GM23338 (cell line): Measurements from ENCODE around the gene DAPK1. TPM values are rescaled to one million over a fixed set of nuclear protein-coding genes. Genes with fewer than 3 reads are reported as not detected.

Experiments used
- CREB1 ChIP-seq: fragments of 250-450 bp; sonication (Bioruptor Pico); IDR thresholded peaks from 2 replicates; pipeline ENCODE4 v1.5.0; 2020; ENCODE audit warnings: low read depth, mild to moderate bottlenecking, moderate library complexity
- EZH2 ChIP-seq: fragments of 200-600 bp; sonication (generic); IDR thresholded peaks from one replicate; pipeline ENCODE4 v1.8.0; 2017; ENCODE audit warnings: antibody characterized with exemption, mild to moderate bottlenecking, low read depth; ENCODE audit not compliant: unreplicated experiment
- EZH2phosphoT487 ChIP-seq: fragments of 200-600 bp; sonication (generic); IDR thresholded peaks from one replicate; pipeline ENCODE4 v1.8.1; 2018; ENCODE audit warnings: antibody characterized with exemption; ENCODE audit not compliant: unreplicated experiment
- JUNB ChIP-seq: IDR thresholded peaks from one replicate; pipeline ENCODE4 v1.6.1; 2016; ENCODE audit warnings: antibody characterized with exemption; ENCODE audit not compliant: unreplicated experiment
- NANOG ChIP-seq: IDR thresholded peaks from 2 replicates; pipeline ENCODE4 v1.6.1; 2016; ENCODE audit warnings: antibody characterized with exemption, borderline replicate concordance
- POLR2AphosphoS5 ChIP-seq: IDR thresholded peaks from 2 replicates; pipeline ENCODE4 v1.6.1; 2016; ENCODE audit warnings: antibody characterized with exemption, low read depth
- STAT1 ChIP-seq: IDR thresholded peaks from one replicate; pipeline ENCODE4 v1.6.1; 2016; ENCODE audit warnings: antibody characterized with exemption; ENCODE audit not compliant: unreplicated experiment
- ZNF114 ChIP-seq: fragments of 250-450 bp; sonication (Bioruptor Pico); IDR thresholded peaks from 2 replicates; pipeline ENCODE4 v1.5.0; 2020; ENCODE audit warnings: mild to moderate bottlenecking, moderate library complexity
- ZNF331 ChIP-seq: fragments of 250-450 bp; sonication (Bioruptor Pico); IDR thresholded peaks from 2 replicates; pipeline ENCODE4 v1.5.0; 2020; ENCODE audit warnings: low read depth, mild to moderate bottlenecking, moderate library complexity
- polyA plus RNA-seq: library from polyadenylated mRNA; unstranded; fragments of >200 nt; fragmentation: Nextera tagmentation; extraction: Ambion mirVana; gene quantifications from 2 replicates; pipeline ENCODE4 v1.2.1, GENCODE V29; 2016
- total RNA-seq: library from RNA; depleted of rRNA; stranded (reverse); fragments of >200 nt; shearing (Covaris generic); gene quantifications from 2 replicates; pipeline ENCODE4 v1.2.3, GENCODE V29; 2014
- TF ChIP-seq, protein P1 (sequence below): fragments of 250-450 bp; sonication (Bioruptor Pico); IDR thresholded peaks from 2 replicates; pipeline ENCODE4 v1.5.0; 2020; ENCODE audit warnings: mild to moderate bottlenecking, moderate library complexity
- TF ChIP-seq, protein P2 (sequence below), 2 experiments: fragments of 200-600 bp in 1 of 2; sonication (generic) in 1 of 2; conservative IDR thresholded peaks; 2 replicates each; pipeline versions ENCODE4 v1.5.1 to v1.6.1; 2016 to 2017; ENCODE audit warnings: antibody characterized with exemption in 2 of 2, low read depth in 2 of 2, mild to moderate bottlenecking in 2 of 2, moderate library complexity in 1 of 2
- TF ChIP-seq, protein P3 (sequence below): IDR thresholded peaks from 2 replicates; pipeline ENCODE4 v1.6.1; 2016; ENCODE audit warnings: antibody characterized with exemption

DAPK1 gene
- total and polyA plus RNA-seq, 2 experiments from 2014 or later = 37.0 to 134 TPM

DNA sequence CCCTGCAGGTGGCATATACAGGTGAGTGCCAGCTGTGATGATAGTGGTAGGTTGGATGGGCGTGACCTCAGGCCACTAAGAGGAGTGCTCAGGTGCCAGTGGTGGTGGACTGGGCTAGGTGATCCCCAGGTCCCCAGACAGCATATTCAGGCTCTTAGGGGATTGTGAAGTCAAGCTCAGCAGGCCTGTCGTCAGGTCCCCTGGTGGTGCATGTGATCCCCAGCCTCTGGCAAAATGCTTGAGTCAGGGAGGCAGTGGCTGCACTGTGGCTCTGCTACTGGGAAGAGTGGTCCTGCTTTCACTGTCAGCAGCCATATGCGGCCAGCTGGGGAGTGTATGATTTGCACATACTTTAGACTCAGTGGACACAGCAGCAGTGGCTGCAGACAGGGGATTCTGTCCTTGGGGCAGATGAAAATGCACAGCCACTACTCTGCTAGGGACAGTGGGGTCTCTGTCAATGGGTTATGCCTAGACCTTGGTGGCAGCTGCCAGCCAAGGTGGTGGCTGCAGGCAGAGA is 196.6 kb downstream of the DAPK1 start (continued):
- TF ChIP-seq, protein P1, sequence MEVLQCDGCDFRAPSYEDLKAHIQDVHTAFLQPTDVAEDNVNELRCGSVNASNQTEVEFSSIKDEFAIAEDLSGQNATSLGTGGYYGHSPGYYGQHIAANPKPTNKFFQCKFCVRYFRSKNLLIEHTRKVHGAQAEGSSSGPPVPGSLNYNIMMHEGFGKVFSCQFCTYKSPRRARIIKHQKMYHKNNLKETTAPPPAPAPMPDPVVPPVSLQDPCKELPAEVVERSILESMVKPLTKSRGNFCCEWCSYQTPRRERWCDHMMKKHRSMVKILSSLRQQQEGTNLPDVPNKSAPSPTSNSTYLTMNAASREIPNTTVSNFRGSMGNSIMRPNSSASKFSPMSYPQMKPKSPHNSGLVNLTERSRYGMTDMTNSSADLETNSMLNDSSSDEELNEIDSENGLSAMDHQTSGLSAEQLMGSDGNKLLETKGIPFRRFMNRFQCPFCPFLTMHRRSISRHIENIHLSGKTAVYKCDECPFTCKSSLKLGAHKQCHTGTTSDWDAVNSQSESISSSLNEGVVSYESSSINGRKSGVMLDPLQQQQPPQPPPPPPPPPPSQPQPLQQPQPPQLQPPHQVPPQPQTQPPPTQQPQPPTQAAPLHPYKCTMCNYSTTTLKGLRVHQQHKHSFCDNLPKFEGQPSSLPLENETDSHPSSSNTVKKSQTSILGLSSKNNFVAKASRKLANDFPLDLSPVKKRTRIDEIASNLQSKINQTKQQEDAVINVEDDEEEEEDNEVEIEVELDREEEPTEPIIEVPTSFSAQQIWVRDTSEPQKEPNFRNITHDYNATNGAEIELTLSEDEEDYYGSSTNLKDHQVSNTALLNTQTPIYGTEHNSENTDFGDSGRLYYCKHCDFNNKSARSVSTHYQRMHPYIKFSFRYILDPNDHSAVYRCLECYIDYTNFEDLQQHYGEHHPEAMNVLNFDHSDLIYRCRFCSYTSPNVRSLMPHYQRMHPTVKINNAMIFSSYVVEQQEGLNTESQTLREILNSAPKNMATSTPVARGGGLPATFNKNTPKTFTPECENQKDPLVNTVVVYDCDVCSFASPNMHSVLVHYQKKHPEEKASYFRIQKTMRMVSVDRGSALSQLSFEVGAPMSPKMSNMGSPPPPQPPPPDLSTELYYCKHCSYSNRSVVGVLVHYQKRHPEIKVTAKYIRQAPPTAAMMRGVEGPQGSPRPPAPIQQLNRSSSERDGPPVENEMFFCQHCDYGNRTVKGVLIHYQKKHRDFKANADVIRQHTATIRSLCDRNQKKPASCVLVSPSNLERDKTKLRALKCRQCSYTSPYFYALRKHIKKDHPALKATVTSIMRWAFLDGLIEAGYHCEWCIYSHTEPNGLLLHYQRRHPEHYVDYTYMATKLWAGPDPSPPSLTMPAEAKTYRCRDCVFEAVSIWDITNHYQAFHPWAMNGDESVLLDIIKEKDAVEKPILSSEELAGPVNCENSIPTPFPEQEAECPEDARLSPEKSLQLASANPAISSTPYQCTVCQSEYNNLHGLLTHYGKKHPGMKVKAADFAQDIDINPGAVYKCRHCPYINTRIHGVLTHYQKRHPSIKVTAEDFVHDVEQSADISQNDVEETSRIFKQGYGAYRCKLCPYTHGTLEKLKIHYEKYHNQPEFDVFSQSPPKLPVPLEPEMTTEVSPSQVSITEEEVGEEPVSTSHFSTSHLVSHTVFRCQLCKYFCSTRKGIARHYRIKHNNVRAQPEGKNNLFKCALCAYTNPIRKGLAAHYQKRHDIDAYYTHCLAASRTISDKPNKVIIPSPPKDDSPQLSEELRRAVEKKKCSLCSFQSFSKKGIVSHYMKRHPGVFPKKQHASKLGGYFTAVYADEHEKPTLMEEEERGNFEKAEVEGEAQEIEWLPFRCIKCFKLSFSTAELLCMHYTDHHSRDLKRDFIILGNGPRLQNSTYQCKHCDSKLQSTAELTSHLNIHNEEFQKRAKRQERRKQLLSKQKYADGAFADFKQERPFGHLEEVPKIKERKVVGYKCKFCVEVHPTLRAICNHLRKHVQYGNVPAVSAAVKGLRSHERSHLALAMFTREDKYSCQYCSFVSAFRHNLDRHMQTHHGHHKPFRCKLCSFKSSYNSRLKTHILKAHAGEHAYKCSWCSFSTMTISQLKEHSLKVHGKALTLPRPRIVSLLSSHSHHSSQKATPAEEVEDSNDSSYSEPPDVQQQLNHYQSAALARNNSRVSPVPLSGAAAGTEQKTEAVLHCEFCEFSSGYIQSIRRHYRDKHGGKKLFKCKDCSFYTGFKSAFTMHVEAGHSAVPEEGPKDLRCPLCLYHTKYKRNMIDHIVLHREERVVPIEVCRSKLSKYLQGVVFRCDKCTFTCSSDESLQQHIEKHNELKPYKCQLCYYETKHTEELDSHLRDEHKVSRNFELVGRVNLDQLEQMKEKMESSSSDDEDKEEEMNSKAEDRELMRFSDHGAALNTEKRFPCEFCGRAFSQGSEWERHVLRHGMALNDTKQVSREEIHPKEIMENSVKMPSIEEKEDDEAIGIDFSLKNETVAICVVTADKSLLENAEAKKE (CRISPR knock-in tag) = no peak
- TF ChIP-seq, protein P2, sequence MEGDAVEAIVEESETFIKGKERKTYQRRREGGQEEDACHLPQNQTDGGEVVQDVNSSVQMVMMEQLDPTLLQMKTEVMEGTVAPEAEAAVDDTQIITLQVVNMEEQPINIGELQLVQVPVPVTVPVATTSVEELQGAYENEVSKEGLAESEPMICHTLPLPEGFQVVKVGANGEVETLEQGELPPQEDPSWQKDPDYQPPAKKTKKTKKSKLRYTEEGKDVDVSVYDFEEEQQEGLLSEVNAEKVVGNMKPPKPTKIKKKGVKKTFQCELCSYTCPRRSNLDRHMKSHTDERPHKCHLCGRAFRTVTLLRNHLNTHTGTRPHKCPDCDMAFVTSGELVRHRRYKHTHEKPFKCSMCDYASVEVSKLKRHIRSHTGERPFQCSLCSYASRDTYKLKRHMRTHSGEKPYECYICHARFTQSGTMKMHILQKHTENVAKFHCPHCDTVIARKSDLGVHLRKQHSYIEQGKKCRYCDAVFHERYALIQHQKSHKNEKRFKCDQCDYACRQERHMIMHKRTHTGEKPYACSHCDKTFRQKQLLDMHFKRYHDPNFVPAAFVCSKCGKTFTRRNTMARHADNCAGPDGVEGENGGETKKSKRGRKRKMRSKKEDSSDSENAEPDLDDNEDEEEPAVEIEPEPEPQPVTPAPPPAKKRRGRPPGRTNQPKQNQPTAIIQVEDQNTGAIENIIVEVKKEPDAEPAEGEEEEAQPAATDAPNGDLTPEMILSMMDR (conservative IDR thresholded peaks at IDR 0.05; ENCODE audit: low read depth in 2 of 2) = no peak
- no peak for TF ChIP-seq POLR2AphosphoS5
- no peak for TF ChIP-seq NANOG
- TF ChIP-seq EZH2 = no peak
- no peak for TF ChIP-seq STAT1
- TF ChIP-seq, protein P3, sequence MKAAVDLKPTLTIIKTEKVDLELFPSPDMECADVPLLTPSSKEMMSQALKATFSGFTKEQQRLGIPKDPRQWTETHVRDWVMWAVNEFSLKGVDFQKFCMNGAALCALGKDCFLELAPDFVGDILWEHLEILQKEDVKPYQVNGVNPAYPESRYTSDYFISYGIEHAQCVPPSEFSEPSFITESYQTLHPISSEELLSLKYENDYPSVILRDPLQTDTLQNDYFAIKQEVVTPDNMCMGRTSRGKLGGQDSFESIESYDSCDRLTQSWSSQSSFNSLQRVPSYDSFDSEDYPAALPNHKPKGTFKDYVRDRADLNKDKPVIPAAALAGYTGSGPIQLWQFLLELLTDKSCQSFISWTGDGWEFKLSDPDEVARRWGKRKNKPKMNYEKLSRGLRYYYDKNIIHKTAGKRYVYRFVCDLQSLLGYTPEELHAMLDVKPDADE = no peak
- TF ChIP-seq CREB1 (CRISPR knock-in tag) = no peak
- no peak for TF ChIP-seq ZNF331 (CRISPR knock-in tag)
- TF ChIP-seq EZH2phosphoT487 = no peak
- TF ChIP-seq ZNF114 = no peak
- TF ChIP-seq JUNB = no peak
